ENCODE measurements around the gene KREMEN2.
A peak's percentile ranks its signal among the peaks of the same experiment; 100 is the strongest.

Gene KREMEN2

GRCh38 chr16:2985462-2985861, 21.4 kb downstream of the KREMEN2 start:
- Histone ChIP-seq H3K23ac (ENCODE audit: low read depth, low read length, poor library complexity) (peak overlapping the region; percentile 81), H3K27ac (replicated peaks; ENCODE audit: low read length) (no peak overlapping the region), H3K9ac (ENCODE audit: low read depth, low read length, poor library complexity) (peak overlapping the region; percentile 32), H2BK15ac (ENCODE audit: low read length) (peak overlapping the region; percentile 54), H3K27me3 (ENCODE audit: control insufficient read depth in 3 of 3, insufficient read depth in 3 of 3, low read depth in 1 of 3, low read length in 3 of 3) (peaks cover 0 to 62% (median 0%) of the 10 kb centered on the region in 3 experiments), H3K4ac (ENCODE audit: low read length) (no peak overlapping the region), H3K4me3 (ENCODE audit: low read length in 2 of 2) (no peak overlapping the region), H2BK12ac (ENCODE audit: low read length) (peak overlapping the region; percentile 96), H3K36me3 (replicated peaks in 1 of 2; ENCODE audit: control insufficient read depth in 2 of 2, insufficient read depth in 2 of 2, low read length in 2 of 2) (no peaks in the 10 kb centered on the region), H3K18ac (ENCODE audit: low read length) (no peak overlapping the region), H3K4me2 (ENCODE audit: insufficient read depth, low read length, poor library complexity, severe bottlenecking) (no peak overlapping the region), H3K14ac (ENCODE audit: low read length) (no peak overlapping the region), H2BK5ac (ENCODE audit: low read length) (peak overlapping the region; percentile 19), H4K8ac (ENCODE audit: low read depth, low read length) (no peak overlapping the region), H2AFZ (ENCODE audit: low read length) (no peak overlapping the region), H3K4me1 (ENCODE audit: control insufficient read depth in 2 of 2, insufficient read depth in 1 of 2, low read depth in 1 of 2, low read length in 2 of 2) (peaks cover 8 to 17% of the 10 kb centered on the region in 2 donors), H2BK120ac (ENCODE audit: low read depth, low read length) (no peak overlapping the region), H3K9me3 (replicated peaks in 1 of 2; ENCODE audit: control insufficient read depth in 2 of 2, insufficient read depth in 1 of 2, low read depth in 1 of 2, low read length in 2 of 2) (no peaks in the 10 kb centered on the region), H2AK5ac (ENCODE audit: low read depth, low read length) (peak overlapping the region; percentile 89), H4K91ac (ENCODE audit: low read depth, low read length, poor library complexity) (no peak overlapping the region), H3K79me1 (ENCODE audit: low read depth, low read length) (no peaks in the 10 kb centered on the region)
- DNase-seq (ENCODE audit: low spot score), result no peak
- WGBS, 2 donors (ENCODE audit: extremely low coverage in 2 of 2, insufficient read length in 2 of 2, insufficient replicate concordance in 1 of 2), result no CpG with 5 or more reads among the region's 9 CpGs

DNA sequence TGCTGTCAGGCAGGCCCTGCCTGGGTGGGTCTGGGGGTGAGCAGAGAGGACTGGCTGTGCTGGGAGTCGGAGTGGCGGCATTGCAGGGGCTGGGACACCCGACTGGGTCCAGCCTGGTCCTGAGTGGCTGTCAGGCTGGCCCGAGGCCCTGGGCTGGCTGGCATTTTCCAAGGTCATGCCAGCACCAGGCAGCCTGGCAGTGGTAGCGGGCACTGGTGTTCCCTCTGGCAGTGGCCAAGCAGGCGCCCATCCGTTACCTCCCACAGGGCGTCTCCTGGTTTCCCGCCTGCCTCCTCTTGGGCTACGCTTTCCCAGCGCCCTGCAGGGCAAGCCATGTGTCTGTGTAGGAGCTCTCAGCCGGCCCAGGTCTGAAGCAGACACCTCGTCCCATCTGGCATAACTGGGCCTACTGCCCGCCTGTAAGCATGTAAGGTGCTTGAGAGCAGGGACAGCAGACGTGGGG, 21.8 kb downstream of the KREMEN2 start:
- Histone ChIP-seq H3K36me3 (replicated peaks in 1 of 2; ENCODE audit: control insufficient read depth in 2 of 2, insufficient read depth in 2 of 2, low read length in 2 of 2) (no peaks in the 10 kb centered on the region), H3K4me3 (ENCODE audit: low read length in 2 of 2) (no peak overlapping the region), H3K9me3 (replicated peaks in 1 of 2; ENCODE audit: control insufficient read depth in 2 of 2, insufficient read depth in 1 of 2, low read depth in 1 of 2, low read length in 2 of 2) (no peaks in the 10 kb centered on the region), H2BK12ac (ENCODE audit: low read length) (peak overlapping the region; percentile 96), H3K27ac (replicated peaks; ENCODE audit: low read length) (no peak overlapping the region), H2AK5ac (ENCODE audit: low read depth, low read length) (peak overlapping the region; percentile 89), H2BK15ac (ENCODE audit: low read length) (peak overlapping the region; percentile 54), H3K9ac (ENCODE audit: low read depth, low read length, poor library complexity) (no peak overlapping the region), H3K79me1 (ENCODE audit: low read depth, low read length) (no peaks in the 10 kb centered on the region), H3K4ac (ENCODE audit: low read length) (no peak overlapping the region), H3K27me3 (ENCODE audit: control insufficient read depth in 3 of 3, insufficient read depth in 3 of 3, low read depth in 1 of 3, low read length in 3 of 3) (peaks cover 0 to 66% (median 0%) of the 10 kb centered on the region in 3 experiments), H3K18ac (ENCODE audit: low read length) (peak overlapping the region; percentile 28), H4K91ac (ENCODE audit: low read depth, low read length, poor library complexity) (no peak overlapping the region), H2BK5ac (ENCODE audit: low read length) (peak overlapping the region; percentile 19), H2AFZ (ENCODE audit: low read length) (no peak overlapping the region), H2BK120ac (ENCODE audit: low read depth, low read length) (no peak overlapping the region), H3K14ac (ENCODE audit: low read length) (peak overlapping the region; percentile 89), H3K23ac (ENCODE audit: low read depth, low read length, poor library complexity) (peak overlapping the region; percentile 81), H3K4me1 (ENCODE audit: control insufficient read depth in 2 of 2, insufficient read depth in 1 of 2, low read depth in 1 of 2, low read length in 2 of 2) (peaks cover 8 to 14% of the 10 kb centered on the region in 2 donors), H4K8ac (ENCODE audit: low read depth, low read length) (no peak overlapping the region), H3K4me2 (ENCODE audit: insufficient read depth, low read length, poor library complexity, severe bottlenecking) (no peak overlapping the region)
- no CpG with 5 or more reads among the region's 15 CpGs for WGBS, 2 donors (ENCODE audit: extremely low coverage in 2 of 2, insufficient read length in 2 of 2, insufficient replicate concordance in 1 of 2)
- no peak for DNase-seq (ENCODE audit: low spot score)

DNA sequence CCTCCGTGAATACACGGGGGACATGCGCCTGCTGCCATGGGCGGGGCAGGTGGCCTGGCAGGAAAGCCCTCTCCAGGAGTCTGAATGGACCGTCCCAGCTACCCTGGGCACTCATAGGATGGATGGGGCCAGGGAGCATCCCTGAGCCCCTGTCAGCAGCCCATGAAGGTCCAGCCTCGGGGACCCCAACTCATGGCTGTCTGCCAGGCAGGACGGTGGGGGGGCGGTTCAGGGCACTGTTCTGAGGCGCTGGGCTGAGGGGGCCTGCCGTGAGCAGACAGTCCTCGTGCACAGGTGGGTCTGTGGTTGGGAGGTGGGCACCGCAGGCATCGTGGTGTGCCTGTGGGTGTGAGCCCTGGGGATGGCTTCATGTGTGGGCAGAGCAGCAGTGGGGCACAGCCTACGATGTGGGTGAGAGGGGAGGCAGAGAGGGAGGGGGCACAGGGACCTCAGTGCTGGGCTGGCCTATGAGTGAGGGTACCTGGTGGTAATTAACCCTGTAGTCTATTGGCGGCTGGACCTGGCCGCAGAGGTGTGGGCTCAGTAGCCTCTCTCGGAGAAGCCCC, 22.6 kb downstream of the KREMEN2 start:
- Histone ChIP-seq H3K23ac (ENCODE audit: low read depth, low read length, poor library complexity) (no peak overlapping the region), H2BK120ac (ENCODE audit: low read depth, low read length) (no peak overlapping the region), H3K4me3 (ENCODE audit: low read length in 2 of 2) (no peak overlapping the region), H3K18ac (ENCODE audit: low read length) (peak overlapping the region; percentile 48), H4K91ac (ENCODE audit: low read depth, low read length, poor library complexity) (no peak overlapping the region), H3K9ac (ENCODE audit: low read depth, low read length, poor library complexity) (peak overlapping the region; percentile 2), H3K4me2 (ENCODE audit: insufficient read depth, low read length, poor library complexity, severe bottlenecking) (no peak overlapping the region), H3K9me3 (replicated peaks in 1 of 2; ENCODE audit: control insufficient read depth in 2 of 2, insufficient read depth in 1 of 2, low read depth in 1 of 2, low read length in 2 of 2) (no peaks in the 10 kb centered on the region), H2BK15ac (ENCODE audit: low read length) (peak overlapping the region; percentile 54), H3K4ac (ENCODE audit: low read length) (no peak overlapping the region), H2AK5ac (ENCODE audit: low read depth, low read length) (peak overlapping the region; percentile 88), H3K27ac (replicated peaks; ENCODE audit: low read length) (no peak overlapping the region), H3K14ac (ENCODE audit: low read length) (peak overlapping the region; percentile 17), H2BK5ac (ENCODE audit: low read length) (peak overlapping the region; percentile 53), H3K79me1 (ENCODE audit: low read depth, low read length) (no peaks in the 10 kb centered on the region), H3K36me3 (replicated peaks in 1 of 2; ENCODE audit: control insufficient read depth in 2 of 2, insufficient read depth in 2 of 2, low read length in 2 of 2) (no peaks in the 10 kb centered on the region), H2AFZ (ENCODE audit: low read length) (no peak overlapping the region), H2BK12ac (ENCODE audit: low read length) (no peak overlapping the region), H4K8ac (ENCODE audit: low read depth, low read length) (no peak overlapping the region), H3K27me3 (ENCODE audit: control insufficient read depth in 3 of 3, insufficient read depth in 3 of 3, low read depth in 1 of 3, low read length in 3 of 3) (peaks cover 0 to 74% (median 0%) of the 10 kb centered on the region in 3 experiments), H3K4me1 (ENCODE audit: control insufficient read depth in 2 of 2, insufficient read depth in 1 of 2, low read depth in 1 of 2, low read length in 2 of 2) (peaks cover 4 to 7% of the 10 kb centered on the region in 2 donors)
- DNase-seq (ENCODE audit: low spot score), result no peak
- WGBS, 2 donors (ENCODE audit: extremely low coverage in 2 of 2, insufficient read length in 2 of 2, insufficient replicate concordance in 1 of 2), result no CpG with 5 or more reads among the region's 17 CpGs

DNA sequence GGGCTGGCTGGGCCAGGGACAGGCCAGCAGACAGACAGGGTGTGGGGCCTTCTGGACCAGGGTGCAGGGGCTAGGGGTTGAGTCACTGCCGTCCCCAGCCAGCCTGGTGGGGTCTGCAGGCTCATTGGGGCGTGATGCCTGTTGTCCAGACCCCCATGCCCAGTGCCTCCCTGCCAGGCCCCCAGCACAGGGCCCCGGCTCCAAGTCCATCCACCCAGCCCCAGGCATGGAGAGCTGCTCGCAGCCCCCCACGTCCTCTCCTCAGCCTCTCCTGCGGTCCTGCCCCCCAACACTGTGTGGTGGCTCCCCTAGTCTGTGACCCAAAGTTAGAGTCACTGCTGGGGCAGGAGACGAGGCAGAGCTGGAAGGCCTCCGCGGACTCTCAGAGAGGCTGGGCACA, 23.2 kb downstream of the KREMEN2 start:
- no peak overlapping the region for H3K23ac ChIP-seq (ENCODE audit: low read depth, low read length, poor library complexity)
- peak overlapping the region; percentile 53 for H2BK5ac ChIP-seq (ENCODE audit: low read length)
- H2BK120ac ChIP-seq (ENCODE audit: low read depth, low read length), result no peak overlapping the region
- H3K79me1 ChIP-seq (ENCODE audit: low read depth, low read length), result no peaks in the 10 kb centered on the region
- peak overlapping the region; percentile 71 for H3K14ac ChIP-seq (ENCODE audit: low read length)
- no peak for DNase-seq (ENCODE audit: low spot score)
- H2AK5ac ChIP-seq (ENCODE audit: low read depth, low read length), result peak overlapping the region; percentile 88
- H3K4me2 ChIP-seq (ENCODE audit: insufficient read depth, low read length, poor library complexity, severe bottlenecking), result no peak overlapping the region
- H3K4ac ChIP-seq (ENCODE audit: low read length), result no peak overlapping the region
- WGBS, 2 donors (ENCODE audit: extremely low coverage in 2 of 2, insufficient read length in 2 of 2, insufficient replicate concordance in 1 of 2), result no CpG with 5 or more reads among the region's 9 CpGs
- no peak overlapping the region for H4K8ac ChIP-seq (ENCODE audit: low read depth, low read length)
- H3K4me3 ChIP-seq (ENCODE audit: low read length in 2 of 2), result no peak overlapping the region
- no peaks in the 10 kb centered on the region for H3K9me3 ChIP-seq (replicated peaks in 1 of 2; ENCODE audit: control insufficient read depth in 2 of 2, insufficient read depth in 1 of 2, low read depth in 1 of 2, low read length in 2 of 2)
- H2BK15ac ChIP-seq (ENCODE audit: low read length), result peak overlapping the region; percentile 54
- no peaks in the 10 kb centered on the region for H3K36me3 ChIP-seq (replicated peaks in 1 of 2; ENCODE audit: control insufficient read depth in 2 of 2, insufficient read depth in 2 of 2, low read length in 2 of 2)
- peaks cover 0 to 3% of the 10 kb centered on the region in 2 donors for H3K4me1 ChIP-seq (ENCODE audit: control insufficient read depth in 2 of 2, insufficient read depth in 1 of 2, low read depth in 1 of 2, low read length in 2 of 2)
- peaks cover 0 to 77% (median 0%) of the 10 kb centered on the region in 3 experiments for H3K27me3 ChIP-seq (ENCODE audit: control insufficient read depth in 3 of 3, insufficient read depth in 3 of 3, low read depth in 1 of 3, low read length in 3 of 3)
- no peak overlapping the region for H3K27ac ChIP-seq (replicated peaks; ENCODE audit: low read length)
- H2AFZ ChIP-seq (ENCODE audit: low read length), result no peak overlapping the region
- H3K9ac ChIP-seq (ENCODE audit: low read depth, low read length, poor library complexity), result no peak overlapping the region
- H4K91ac ChIP-seq (ENCODE audit: low read depth, low read length, poor library complexity), result no peak overlapping the region
- H2BK12ac ChIP-seq (ENCODE audit: low read length), result peak overlapping the region; percentile 73
- peak overlapping the region; percentile 83 for H3K18ac ChIP-seq (ENCODE audit: low read length)

Data from neuronal stem cell (in vitro differentiated cells).